IMR-90 (cell line): Measurements from ENCODE around the gene CYP46A1.

Source experiments
- CEBPB ChIP-seq: IDR thresholded peaks from 2 replicates; pipeline ENCODE4 v1.6.1; 2012; ENCODE audit warnings: low read depth, low read length, improper control_type of control experiment
- CTCF ChIP-seq: conservative IDR thresholded peaks from 2 replicates; pipeline ENCODE4 v1.5.1; 2012; ENCODE audit warnings: mild to moderate bottlenecking, low read depth, low read length, improper control_type of control experiment
- FOS ChIP-seq: fragments of 150-350 bp; IDR thresholded peaks from 2 replicates; pipeline ENCODE4 v1.6.1; 2016; ENCODE audit warnings: low read depth, low read length
- MAZ ChIP-seq: IDR thresholded peaks from 2 replicates; pipeline ENCODE4 v1.6.1; 2012; ENCODE audit warnings: low read depth, mild to moderate bottlenecking, low read length, improper control_type of control experiment, moderate library complexity, borderline replicate concordance
- MXI1 ChIP-seq: IDR thresholded peaks from 2 replicates; pipeline ENCODE4 v1.6.1; 2012; ENCODE audit warnings: low read depth, mild to moderate bottlenecking, low read length, moderate library complexity, borderline replicate concordance
- NFE2L2 ChIP-seq: fragments of 150-350 bp; IDR thresholded peaks from 2 replicates; pipeline ENCODE4 v1.6.1; 2016; ENCODE audit warnings: low read depth, mild to moderate bottlenecking, low read length
- POLR2A ChIP-seq: IDR thresholded peaks from 2 replicates; pipeline ENCODE4 v1.6.1; 2012; ENCODE audit warnings: mild to moderate bottlenecking, low read depth, low read length
- RAD21 ChIP-seq: IDR thresholded peaks from 2 replicates; pipeline ENCODE4 v1.6.1; 2012; ENCODE audit warnings: low read length, improper control_type of control experiment
- RCOR1 ChIP-seq: IDR thresholded peaks from 2 replicates; pipeline ENCODE4 v1.6.1; 2012; ENCODE audit warnings: mild to moderate bottlenecking, low read length, improper control_type of control experiment; ENCODE audit not compliant: insufficient replicate concordance
- SMC3 ChIP-seq: fragments of 150-350 bp; IDR thresholded peaks from 2 replicates; pipeline ENCODE4 v1.6.1; 2016; ENCODE audit warnings: low read depth, mild to moderate bottlenecking, antibody characterized with exemption, low read length, moderate library complexity
- USF2 ChIP-seq: fragments of 150-350 bp; IDR thresholded peaks from 2 replicates; pipeline ENCODE4 v1.6.1; 2017; ENCODE audit warnings: mild to moderate bottlenecking, antibody characterized with exemption, low read length, low read depth
- TF ChIP-seq, protein P1 (sequence below): fragments of 150-350 bp; IDR thresholded peaks from 2 replicates; pipeline ENCODE4 v1.6.1; 2016; ENCODE audit warnings: low read depth, mild to moderate bottlenecking, low read length, moderate library complexity, borderline replicate concordance

DNA sequence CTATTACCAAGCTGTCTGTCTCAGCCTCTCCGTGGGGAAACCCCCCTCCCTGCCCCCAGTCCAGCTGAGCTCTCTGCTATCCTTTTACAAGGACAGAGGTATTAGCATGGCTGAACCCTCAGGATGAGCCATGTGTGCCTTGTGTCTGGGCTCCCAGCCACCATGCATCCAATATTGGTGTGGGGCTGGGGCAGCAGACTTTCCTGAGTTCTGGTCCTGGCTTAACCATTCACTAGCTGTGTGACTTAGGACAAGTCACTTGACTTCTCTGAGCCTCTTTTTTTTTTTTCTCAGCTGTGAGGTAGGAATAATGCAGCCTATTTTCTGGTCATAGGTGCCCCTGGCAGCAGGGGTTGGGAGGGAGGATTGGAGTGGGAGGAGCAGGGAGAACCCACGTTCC, 17.1 kb upstream of the CYP46A1 start:
- TF ChIP-seq USF2 (no peak), CTCF (no peak), POLR2A (no peak), SMC3 (no peak), MXI1 (no peak), MAZ (no peak), RAD21 (no peak), NFE2L2 (no peak), CEBPB (no peak), RCOR1 (no peak), FOS (no peak)
- TF ChIP-seq, protein P1, sequence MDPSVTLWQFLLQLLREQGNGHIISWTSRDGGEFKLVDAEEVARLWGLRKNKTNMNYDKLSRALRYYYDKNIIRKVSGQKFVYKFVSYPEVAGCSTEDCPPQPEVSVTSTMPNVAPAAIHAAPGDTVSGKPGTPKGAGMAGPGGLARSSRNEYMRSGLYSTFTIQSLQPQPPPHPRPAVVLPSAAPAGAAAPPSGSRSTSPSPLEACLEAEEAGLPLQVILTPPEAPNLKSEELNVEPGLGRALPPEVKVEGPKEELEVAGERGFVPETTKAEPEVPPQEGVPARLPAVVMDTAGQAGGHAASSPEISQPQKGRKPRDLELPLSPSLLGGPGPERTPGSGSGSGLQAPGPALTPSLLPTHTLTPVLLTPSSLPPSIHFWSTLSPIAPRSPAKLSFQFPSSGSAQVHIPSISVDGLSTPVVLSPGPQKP, result no peak
